Fibroblast of the conjunctiva (primary cell): ENCODE data around the gene UGCG.
"Not testable (repeated sequence)": the region's sequence is repeated elsewhere in the genome, so short reads cannot be mapped to it uniquely, and the experiment has no call there.

ENCODE experiments used
- DNase-seq: peaks from one replicate; pipeline ENCODE4 v3.0.0-alpha.2; 2010; ENCODE audit warnings: low read depth

Gene UGCG

GRCh38 chr9:111920531-111920930, 23.9 kb downstream of the UGCG start:
- no peak for DNase-seq

- DNase-seq = no peak
These were observed 25.9 kb downstream of the UGCG start for GRCh38 chr9:111922324-111923013.

- no peak for DNase-seq
These were observed 27.7 kb downstream of the UGCG start for GRCh38 chr9:111924281-111924680.

GRCh38 chr9:111925017-111925770, 28.6 kb downstream of the UGCG start:
- DNase-seq = no peak

- DNase-seq = no peak
These were observed 29.2 kb downstream of the UGCG start for GRCh38 chr9:111925784-111926183.

GRCh38 chr9:111926421-111926875, 29.8 kb downstream of the UGCG start:
- DNase-seq = peak; percentile 27

- no peak for DNase-seq
These were observed 31.7 kb downstream of the UGCG start for GRCh38 chr9:111928359-111928720.

- no peak for DNase-seq
These were observed 38.1 kb downstream of the UGCG start for GRCh38 chr9:111934747-111935146.

- DNase-seq = no peak
These were observed 39.8 kb downstream of the UGCG start for GRCh38 chr9:111936391-111936790.

GRCh38 chr9:111937301-111937700, 40.7 kb downstream of the UGCG start:
- DNase-seq = no peak

GRCh38 chr9:111937781-111938426, 41.3 kb downstream of the UGCG start:
- DNase-seq = no peak

GRCh38 chr9:111938427-111938800, 41.8 kb downstream of the UGCG start:
- no peak for DNase-seq

- no peak for DNase-seq
These were observed 42.7 kb downstream of the UGCG start for GRCh38 chr9:111939322-111939721.

GRCh38 chr9:111940697-111941096, 44.1 kb downstream of the UGCG start:
- no peak for DNase-seq

- no peak for DNase-seq
These were observed 46.6 kb downstream of the UGCG start for GRCh38 chr9:111943200-111943599.

- no peak for DNase-seq
These were observed 47.1 kb downstream of the UGCG start for GRCh38 chr9:111943746-111944145.

- DNase-seq = no peak
These were observed 47.7 kb downstream of the UGCG start for GRCh38 chr9:111944241-111944866.

- no peak for DNase-seq
These were observed 48.6 kb downstream of the UGCG start for GRCh38 chr9:111945216-111945615.

- DNase-seq = not testable (repeated sequence)
These were observed 51.5 kb downstream of the UGCG start for GRCh38 chr9:111948109-111948508.

GRCh38 chr9:111948951-111949350, 52.3 kb downstream of the UGCG start:
- DNase-seq = no peak

- no peak for DNase-seq
These were observed 53.3 kb downstream of the UGCG start for GRCh38 chr9:111949919-111950318.

- DNase-seq = no peak
These were observed 55.9 kb downstream of the UGCG start for GRCh38 chr9:111952559-111952958.

GRCh38 chr9:111953444-111953843, 56.8 kb downstream of the UGCG start:
- DNase-seq = no peak
